DND-41 (cell line): ENCODE data around the gene CSNK1G2.

Source experiments
- ATAC-seq: fragments of 200-7000 bp; cut with Tn5 transposase; 3 replicates; pipeline ENCODE4 v1.9.1; 2021; ENCODE audit warnings: low read depth; ENCODE audit not compliant: insufficient read depth
- DNase-seq: peaks from one replicate; pipeline ENCODE4 v3.0.0-alpha.2; 2020
- H2AFZ ChIP-seq: 2 replicates; pipeline ENCODE4 v1.6.0; 2012; ENCODE audit warnings: low read depth, low read length
- H3K27ac ChIP-seq: 2 replicates; pipeline ENCODE4 v1.5.1; 2012; ENCODE audit warnings: low read length, inconsistent platforms
- H3K27me3 ChIP-seq: fragments of 200-600 bp; sonication (generic); 2 replicates; pipeline ENCODE4 v1.6.0; 2012; ENCODE audit warnings: low read length, mild to moderate bottlenecking, inconsistent platforms; ENCODE audit not compliant: insufficient read depth, poor library complexity
- H3K36me3 ChIP-seq: 2 replicates; pipeline ENCODE4 v1.5.1; 2012; ENCODE audit warnings: low read length, inconsistent platforms; ENCODE audit not compliant: insufficient read depth
- H3K4me1 ChIP-seq: 2 replicates; pipeline ENCODE4 v1.5.1; 2012; ENCODE audit warnings: mild to moderate bottlenecking, low read length; ENCODE audit not compliant: insufficient read depth
- H3K4me2 ChIP-seq: 2 replicates; pipeline ENCODE4 v1.6.0; 2012; ENCODE audit warnings: mild to moderate bottlenecking, moderate library complexity, low read length, inconsistent platforms; ENCODE audit not compliant: insufficient read depth
- H3K4me3 ChIP-seq, 2 experiments: fragments of 200-600 bp in 1 of 2; shearing (Covaris generic) in 1 of 2; 2 replicates each; pipeline ENCODE4 v1.5.1; 2012 to 2016; ENCODE audit warnings: inconsistent platforms in 2 of 2, low read length in 2 of 2, mild to moderate bottlenecking in 2 of 2, low read depth in 1 of 2, moderate library complexity in 1 of 2
- H3K79me2 ChIP-seq: 2 replicates; pipeline ENCODE4 v1.6.0; 2012; ENCODE audit warnings: low read length, inconsistent platforms; ENCODE audit not compliant: insufficient read depth
- H3K9ac ChIP-seq: 2 replicates; pipeline ENCODE4 v1.6.0; 2012; ENCODE audit warnings: low read depth, mild to moderate bottlenecking, inconsistent platforms, low read length, moderate library complexity
- H3K9me3 ChIP-seq: 2 replicates; pipeline ENCODE4 v1.5.1; 2012; ENCODE audit warnings: low read length, moderate library complexity, mild to moderate bottlenecking, inconsistent platforms; ENCODE audit not compliant: insufficient read depth, severe bottlenecking
- H4K20me1 ChIP-seq: 2 replicates; pipeline ENCODE4 v1.6.0; 2012; ENCODE audit warnings: low read length; ENCODE audit not compliant: insufficient read depth
- EZH2 ChIP-seq: IDR thresholded peaks from 3 replicates; pipeline ENCODE4 v1.6.1; 2012; ENCODE audit warnings: borderline replicate concordance, low read depth, mild to moderate bottlenecking, moderate library complexity, low read length, inconsistent platforms; ENCODE audit not compliant: severe bottlenecking
- TF ChIP-seq, protein P1 (sequence below): IDR thresholded peaks from 2 replicates; pipeline ENCODE4 v1.5.1; 2012; ENCODE audit warnings: borderline replicate concordance, low read length, moderate library complexity, mild to moderate bottlenecking; ENCODE audit not compliant: poor library complexity, severe bottlenecking; ENCODE audit errors: extremely low read depth

CSNK1G2 gene

DNA sequence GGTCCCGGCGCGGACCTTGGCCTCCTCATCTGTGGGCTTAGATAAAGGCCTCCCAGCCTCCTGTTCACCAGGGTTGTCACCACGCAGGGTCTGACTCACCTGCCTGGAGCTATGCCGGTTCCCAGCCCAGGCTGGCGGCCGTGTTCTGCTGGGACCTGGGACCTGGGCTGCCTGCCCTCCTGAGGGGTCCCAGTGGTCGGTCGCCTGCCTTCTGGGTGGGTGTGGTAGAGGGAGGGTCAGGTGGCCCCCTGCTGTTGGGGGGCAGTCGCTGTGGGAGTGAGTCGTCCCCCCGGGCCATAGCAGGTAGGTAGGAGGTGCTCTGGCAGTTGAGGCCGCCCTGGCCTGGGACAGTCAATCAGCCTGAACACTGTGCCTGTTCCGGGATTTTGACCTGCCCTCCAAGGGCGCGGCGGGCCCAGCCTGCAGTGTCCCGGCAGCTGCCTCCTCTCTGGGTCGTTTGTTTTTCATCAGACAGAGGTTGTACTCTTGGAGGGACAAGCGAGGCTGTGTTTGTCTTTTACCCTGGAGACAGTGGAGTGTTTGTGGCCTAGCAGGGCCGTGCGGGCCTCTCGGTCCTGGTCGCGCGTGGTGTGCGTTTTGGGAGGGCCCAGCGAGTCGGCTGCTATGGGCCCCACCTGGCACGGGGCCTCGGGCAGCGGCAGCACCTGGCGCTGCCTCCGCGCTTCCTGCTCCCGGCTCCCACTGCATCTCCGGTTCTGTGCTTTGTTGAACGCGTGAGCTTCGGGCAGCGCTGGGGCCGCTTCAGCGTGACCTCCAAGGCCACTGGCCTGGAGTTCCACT is 33.2 kb upstream of the CSNK1G2 start:
- H3K9ac ChIP-seq, result no peak overlapping the region
- H3K4me2 ChIP-seq, result no peak overlapping the region
- no peak overlapping the region for H3K27ac ChIP-seq
- no peaks in the 10 kb centered on the region for H3K27me3 ChIP-seq
- H2AFZ ChIP-seq, result no peak overlapping the region
- peaks cover 70% of the 10 kb centered on the region for H3K79me2 ChIP-seq
- H4K20me1 ChIP-seq, result peaks cover 29% of the 10 kb centered on the region
- peaks cover 21% of the 10 kb centered on the region for H3K36me3 ChIP-seq
- peaks cover 29% of the 10 kb centered on the region for H3K4me1 ChIP-seq
- H3K4me3 ChIP-seq, result no peak overlapping the region
- no peak for ATAC-seq
- DNase-seq, result no peak
- no peak for TF ChIP-seq EZH2
- TF ChIP-seq, protein P1, sequence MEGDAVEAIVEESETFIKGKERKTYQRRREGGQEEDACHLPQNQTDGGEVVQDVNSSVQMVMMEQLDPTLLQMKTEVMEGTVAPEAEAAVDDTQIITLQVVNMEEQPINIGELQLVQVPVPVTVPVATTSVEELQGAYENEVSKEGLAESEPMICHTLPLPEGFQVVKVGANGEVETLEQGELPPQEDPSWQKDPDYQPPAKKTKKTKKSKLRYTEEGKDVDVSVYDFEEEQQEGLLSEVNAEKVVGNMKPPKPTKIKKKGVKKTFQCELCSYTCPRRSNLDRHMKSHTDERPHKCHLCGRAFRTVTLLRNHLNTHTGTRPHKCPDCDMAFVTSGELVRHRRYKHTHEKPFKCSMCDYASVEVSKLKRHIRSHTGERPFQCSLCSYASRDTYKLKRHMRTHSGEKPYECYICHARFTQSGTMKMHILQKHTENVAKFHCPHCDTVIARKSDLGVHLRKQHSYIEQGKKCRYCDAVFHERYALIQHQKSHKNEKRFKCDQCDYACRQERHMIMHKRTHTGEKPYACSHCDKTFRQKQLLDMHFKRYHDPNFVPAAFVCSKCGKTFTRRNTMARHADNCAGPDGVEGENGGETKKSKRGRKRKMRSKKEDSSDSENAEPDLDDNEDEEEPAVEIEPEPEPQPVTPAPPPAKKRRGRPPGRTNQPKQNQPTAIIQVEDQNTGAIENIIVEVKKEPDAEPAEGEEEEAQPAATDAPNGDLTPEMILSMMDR, result no peak
- no peaks in the 10 kb centered on the region for H3K9me3 ChIP-seq

DNA sequence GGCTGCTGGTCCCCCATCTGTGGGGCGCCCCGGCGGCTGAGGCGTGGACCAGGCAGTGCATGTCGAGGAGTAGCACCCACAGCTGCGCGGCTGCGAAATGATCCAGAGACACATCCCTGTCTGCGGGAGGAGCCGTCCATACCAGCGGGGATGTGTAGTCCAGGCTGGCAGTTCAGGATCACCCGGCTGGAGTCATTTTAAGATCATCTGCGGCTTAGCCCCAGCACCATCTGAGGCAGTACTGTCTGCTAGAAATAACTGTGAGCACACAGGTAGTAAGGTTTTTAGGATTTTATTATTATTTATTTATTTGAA is 32.7 kb upstream of the CSNK1G2 start:
- no peak overlapping the region for H3K4me3 ChIP-seq
- no peak for ATAC-seq
- peaks cover 29% of the 10 kb centered on the region for H3K4me1 ChIP-seq
- no peaks in the 10 kb centered on the region for H3K9me3 ChIP-seq
- H3K79me2 ChIP-seq, result peaks cover 76% of the 10 kb centered on the region
- peaks cover 35% of the 10 kb centered on the region for H4K20me1 ChIP-seq
- DNase-seq, result no peak
- H3K36me3 ChIP-seq, result peaks cover 27% of the 10 kb centered on the region
- H3K27ac ChIP-seq, result no peak overlapping the region
- TF ChIP-seq, protein P1, result no peak
- TF ChIP-seq EZH2, result no peak
- H2AFZ ChIP-seq, result no peak overlapping the region
- no peak overlapping the region for H3K9ac ChIP-seq
- no peaks in the 10 kb centered on the region for H3K27me3 ChIP-seq
- H3K4me2 ChIP-seq, result no peak overlapping the region

DNA sequence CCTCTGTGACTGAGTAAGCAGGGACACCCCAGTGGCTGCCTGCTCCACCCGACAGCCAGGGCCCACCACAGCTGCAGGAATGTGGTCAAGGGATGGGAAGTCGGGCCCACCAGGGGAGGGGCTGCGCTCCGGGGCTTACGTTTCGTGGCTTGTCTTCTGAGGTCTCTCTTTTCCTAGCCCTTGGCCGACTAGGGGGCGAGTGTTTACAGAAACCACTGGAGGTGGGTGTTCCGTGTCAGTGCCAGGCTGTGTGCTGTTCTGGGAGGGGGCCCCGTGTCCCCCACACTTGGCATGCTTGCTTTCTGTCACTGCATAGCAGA is 31.3 kb upstream of the CSNK1G2 start:
- peaks cover 25% of the 10 kb centered on the region for H3K4me1 ChIP-seq
- peaks cover 49% of the 10 kb centered on the region for H4K20me1 ChIP-seq
- no peak overlapping the region for H3K9ac ChIP-seq
- H3K4me2 ChIP-seq, result no peak overlapping the region; the same call in 1 of the 2 replicates
- TF ChIP-seq, protein P1, result no peak
- TF ChIP-seq EZH2, result no peak
- ATAC-seq (no peak), DNase-seq (peak; percentile 32)
- no peak overlapping the region for H2AFZ ChIP-seq
- H3K79me2 ChIP-seq, result peaks cover 88% of the 10 kb centered on the region
- no peak overlapping the region for H3K4me3 ChIP-seq
- no peak overlapping the region for H3K27ac ChIP-seq
- no peaks in the 10 kb centered on the region for H3K9me3 ChIP-seq
- H3K27me3 ChIP-seq, result no peaks in the 10 kb centered on the region
- H3K36me3 ChIP-seq, result peaks cover 41% of the 10 kb centered on the region
